ENCODE data around the gene NXN.

NXN gene

GRCh38 chr17:979539-980405 lies at the start of gene NXN:
Gene NXN, minus strand, starts transcription at chr17:979776.
- DNase-seq (ENCODE audit: extremely low spot score): peak; percentile 98
- POLR2A ChIA-PET: interaction anchor here (0.5 kb wide), 1 partner anchor 181 kb away, joined by 3 read pairs; no protein-coding TSS in a partner anchor
- no peak for TF ChIP-seq CTCF (IDR thresholded peaks at IDR 0.05; ENCODE audit: control extremely low read depth, extremely low read depth, low read depth, missing control alignments)
- CTCF ChIA-PET: interaction anchor here (1.0 to 4.6 kb wide), 13 partner anchors 14 to 835 kb away, joined by 3 to 50 read pairs (median 7); partner anchors contain the start of genes GEMIN4 and TIMM22

- DNase-seq (ENCODE audit: extremely low spot score): no peak
- ChIA-PET POLR2A (no interaction called here), CTCF (interaction anchor here (2.2 kb wide), 1 partner anchor 29 kb away, joined by 11 read pairs; no protein-coding TSS in a partner anchor)
- TF ChIP-seq CTCF (IDR thresholded peaks at IDR 0.05; ENCODE audit: control extremely low read depth, extremely low read depth, low read depth, missing control alignments): no peak
These were observed 47.5 kb upstream of the NXN start for GRCh38 chr17:1027044-1027443.

GRCh38 chr17:1026599-1026975 lies 47.0 kb upstream of the NXN start:
- ChIA-PET POLR2A (no interaction called here), CTCF (interaction anchor here (2.2 kb wide), 1 partner anchor 29 kb away, joined by 11 read pairs; no protein-coding TSS in a partner anchor)
- TF ChIP-seq CTCF (IDR thresholded peaks at IDR 0.05; ENCODE audit: control extremely low read depth, extremely low read depth, low read depth, missing control alignments): no peak
- no peak for DNase-seq (ENCODE audit: extremely low spot score)

GRCh38 chr17:1025733-1026598 lies 46.4 kb upstream of the NXN start:
- DNase-seq (ENCODE audit: extremely low spot score): no peak
- ChIA-PET CTCF (interaction anchor here (2.2 kb wide), 1 partner anchor 30 kb away, joined by 11 read pairs; no protein-coding TSS in a partner anchor), POLR2A (no interaction called here)
- TF ChIP-seq CTCF (IDR thresholded peaks at IDR 0.05; ENCODE audit: control extremely low read depth, extremely low read depth, low read depth, missing control alignments): no peak

GRCh38 chr17:1024076-1024475 lies 44.5 kb upstream of the NXN start:
- CTCF ChIA-PET: no interaction called here
- DNase-seq (ENCODE audit: extremely low spot score): no peak
- no peak for TF ChIP-seq CTCF (IDR thresholded peaks at IDR 0.05; ENCODE audit: control extremely low read depth, extremely low read depth, low read depth, missing control alignments)
- POLR2A ChIA-PET: no interaction called here

- no peak for TF ChIP-seq CTCF (IDR thresholded peaks at IDR 0.05; ENCODE audit: control extremely low read depth, extremely low read depth, low read depth, missing control alignments)
- DNase-seq (ENCODE audit: extremely low spot score): no peak
- POLR2A ChIA-PET: no interaction called here
- CTCF ChIA-PET: interaction anchor here (0.8 kb wide), 1 partner anchor 23 kb away, joined by 3 read pairs; no protein-coding TSS in a partner anchor
These were observed 42.9 kb upstream of the NXN start for GRCh38 chr17:1022278-1023024.
